Rectal smooth muscle tissue (tissue), 1 donor: Measurements from ENCODE around the gene DLX1.

ENCODE experiments used
- H3K27ac ChIP-seq: one replicate; pipeline ENCODE4 v1.7.0; 2013; ENCODE audit warnings: low read depth, low read length, inconsistent platforms
- H3K27me3 ChIP-seq: one replicate; pipeline ENCODE4 v1.7.0; 2013; ENCODE audit warnings: low read length; ENCODE audit not compliant: control insufficient read depth, insufficient read depth
- H3K36me3 ChIP-seq: one replicate; pipeline ENCODE4 v1.7.0; 2013; ENCODE audit warnings: low read length; ENCODE audit not compliant: control insufficient read depth, insufficient read depth
- H3K4me1 ChIP-seq: one replicate; pipeline ENCODE4 v1.7.0; 2013; ENCODE audit warnings: low read length; ENCODE audit not compliant: control insufficient read depth, insufficient read depth
- H3K4me3 ChIP-seq: one replicate; pipeline ENCODE4 v1.7.0; 2013; ENCODE audit warnings: low read length
- H3K9ac ChIP-seq: one replicate; pipeline ENCODE4 v1.7.0; 2013; ENCODE audit warnings: low read length

The DLX1 gene

GRCh38 chr2:172085460-172086159, at the start of gene DLX1:
Gene DLX1, plus strand, starts transcription at chr2:172085507. Its CDS starts 171 bp downstream, at chr2:172085678.
- Histone ChIP-seq H3K27me3 (peaks cover 94% of the 10 kb centered on the region), H3K36me3 (no peaks in the 10 kb centered on the region), H3K4me3 (peak within 1 kb of the TSS; percentile 61), H3K27ac (peak within 1 kb of the TSS; percentile 40), H3K9ac (no peak within 1 kb of the TSS), H3K4me1 (no peaks in the 10 kb centered on the region)

DNA sequence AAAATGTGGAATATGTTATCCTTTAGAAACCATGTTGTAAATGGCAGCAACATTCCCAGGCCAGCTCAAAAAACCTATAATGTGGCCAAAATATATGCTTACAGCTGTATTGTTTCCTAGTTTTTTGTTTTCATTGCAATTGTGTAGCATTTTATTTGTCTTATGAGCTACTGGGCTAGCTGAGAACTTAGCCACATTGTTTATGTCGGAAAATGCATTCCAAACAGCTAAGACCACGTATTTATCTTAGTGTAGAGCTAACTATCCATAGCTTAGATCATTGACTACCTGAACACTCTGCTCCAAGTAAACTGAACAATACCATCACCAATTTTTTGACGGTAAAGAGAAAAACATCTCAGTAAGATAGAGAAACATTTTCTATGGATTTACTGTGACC, 47.2 kb upstream of the DLX1 start:
- H3K27ac ChIP-seq, result no peak overlapping the region
- no peaks in the 10 kb centered on the region for H3K4me1 ChIP-seq
- no peak overlapping the region for H3K9ac ChIP-seq
- no peak overlapping the region for H3K4me3 ChIP-seq
- no peaks in the 10 kb centered on the region for H3K27me3 ChIP-seq
- no peaks in the 10 kb centered on the region for H3K36me3 ChIP-seq

- H3K4me1 ChIP-seq, result no peaks in the 10 kb centered on the region
- no peaks in the 10 kb centered on the region for H3K27me3 ChIP-seq
- H3K36me3 ChIP-seq, result no peaks in the 10 kb centered on the region
- no peak overlapping the region for H3K9ac ChIP-seq
- no peak overlapping the region for H3K4me3 ChIP-seq
- no peak overlapping the region for H3K27ac ChIP-seq
Measured at GRCh38 chr2:172038604-172039003, 46.7 kb upstream of the DLX1 start.

DNA sequence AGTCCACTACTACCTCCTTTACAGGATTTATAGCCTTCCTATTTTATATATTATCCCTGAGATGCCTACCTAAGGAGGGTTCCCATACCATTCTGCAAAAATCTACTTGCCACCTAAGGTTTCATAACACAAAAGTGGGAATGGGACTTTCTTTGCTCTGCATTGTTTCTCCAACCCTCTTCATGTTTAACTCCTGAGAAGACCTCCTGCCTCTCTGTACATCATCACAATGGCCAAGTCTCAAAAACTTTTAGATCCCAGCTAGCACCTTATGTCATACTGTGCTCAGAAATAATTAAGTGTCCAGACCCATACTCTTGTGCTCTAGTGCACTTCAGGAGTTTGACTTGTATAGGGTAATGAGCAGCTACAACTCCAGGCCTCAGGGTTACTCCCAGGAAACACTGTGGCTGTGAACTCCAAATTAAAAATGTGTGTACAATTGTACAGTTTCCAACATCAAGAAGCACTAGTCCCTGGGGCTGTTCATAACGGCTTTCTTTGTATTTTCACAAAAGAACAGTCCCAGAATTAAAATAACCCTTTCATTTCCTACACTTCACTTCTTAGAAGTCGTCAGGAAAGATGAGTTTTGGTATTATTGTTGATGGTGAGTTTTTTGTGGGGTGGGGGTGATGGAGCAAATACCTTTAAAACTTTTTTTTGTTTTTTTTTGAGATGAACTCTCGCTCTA, 46.1 kb upstream of the DLX1 start:
- Histone ChIP-seq H3K27me3 (no peaks in the 10 kb centered on the region), H3K4me1 (no peaks in the 10 kb centered on the region), H3K36me3 (no peaks in the 10 kb centered on the region), H3K4me3 (no peak overlapping the region), H3K9ac (no peak overlapping the region), H3K27ac (no peak overlapping the region)

DNA sequence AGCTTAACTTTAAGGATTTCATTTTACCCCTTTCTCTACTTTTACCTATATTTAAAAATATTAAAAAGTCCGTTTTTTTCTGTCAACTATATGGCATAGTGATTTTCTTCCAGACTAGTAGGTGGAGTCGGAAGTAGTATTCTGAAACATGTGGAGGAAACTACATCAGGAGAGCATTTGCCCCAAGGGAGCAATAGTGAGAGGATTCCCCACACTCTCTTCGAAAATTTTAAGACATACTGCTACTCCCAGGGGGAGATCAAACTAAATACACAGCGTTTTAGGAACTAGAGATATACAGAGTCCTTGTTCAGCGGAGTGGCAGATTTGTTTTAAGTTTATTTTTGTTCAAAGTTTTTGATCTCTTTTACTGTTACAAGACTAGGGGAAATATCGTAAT, 45.0 kb upstream of the DLX1 start:
- Histone ChIP-seq H3K27me3 (no peaks in the 10 kb centered on the region), H3K4me1 (no peaks in the 10 kb centered on the region), H3K9ac (no peak overlapping the region), H3K36me3 (no peaks in the 10 kb centered on the region), H3K27ac (no peak overlapping the region), H3K4me3 (no peak overlapping the region)

DNA sequence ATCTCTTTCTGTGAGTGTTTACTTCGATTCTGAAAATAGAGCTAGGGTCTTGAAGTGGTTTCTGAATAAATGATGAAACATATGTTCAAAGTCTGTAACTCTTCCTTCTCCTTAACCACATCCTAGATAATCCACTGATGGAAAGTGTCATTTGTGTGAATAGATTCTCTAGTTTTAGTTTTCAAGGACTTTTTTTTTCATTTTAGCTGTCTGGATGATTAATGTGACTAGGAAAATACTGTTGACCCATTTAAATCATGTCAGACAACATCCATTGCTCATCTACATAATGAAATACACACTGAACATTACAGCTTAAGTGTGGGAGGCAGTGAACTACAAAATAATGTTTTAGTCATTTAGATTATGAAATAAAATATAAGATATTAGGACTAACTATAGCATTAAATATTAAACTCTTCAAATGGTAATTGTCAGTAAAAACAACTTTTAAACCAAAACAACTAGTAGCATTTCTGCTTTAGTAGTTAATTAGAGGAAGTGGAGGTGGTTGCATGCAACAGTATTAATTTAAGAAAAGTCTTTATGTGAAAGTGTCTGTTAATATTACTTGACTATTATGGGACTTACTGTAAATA, 39.1 kb upstream of the DLX1 start:
- H3K4me1 ChIP-seq, result no peaks in the 10 kb centered on the region
- no peak overlapping the region for H3K27ac ChIP-seq
- no peak overlapping the region for H3K9ac ChIP-seq
- no peaks in the 10 kb centered on the region for H3K27me3 ChIP-seq
- H3K4me3 ChIP-seq, result no peak overlapping the region
- H3K36me3 ChIP-seq, result no peaks in the 10 kb centered on the region

GRCh38 chr2:172046866-172047565, 38.3 kb upstream of the DLX1 start:
- no peaks in the 10 kb centered on the region for H3K27me3 ChIP-seq
- no peak overlapping the region for H3K9ac ChIP-seq
- H3K4me3 ChIP-seq, result no peak overlapping the region
- no peak overlapping the region for H3K27ac ChIP-seq
- H3K4me1 ChIP-seq, result no peaks in the 10 kb centered on the region
- H3K36me3 ChIP-seq, result no peaks in the 10 kb centered on the region

DNA sequence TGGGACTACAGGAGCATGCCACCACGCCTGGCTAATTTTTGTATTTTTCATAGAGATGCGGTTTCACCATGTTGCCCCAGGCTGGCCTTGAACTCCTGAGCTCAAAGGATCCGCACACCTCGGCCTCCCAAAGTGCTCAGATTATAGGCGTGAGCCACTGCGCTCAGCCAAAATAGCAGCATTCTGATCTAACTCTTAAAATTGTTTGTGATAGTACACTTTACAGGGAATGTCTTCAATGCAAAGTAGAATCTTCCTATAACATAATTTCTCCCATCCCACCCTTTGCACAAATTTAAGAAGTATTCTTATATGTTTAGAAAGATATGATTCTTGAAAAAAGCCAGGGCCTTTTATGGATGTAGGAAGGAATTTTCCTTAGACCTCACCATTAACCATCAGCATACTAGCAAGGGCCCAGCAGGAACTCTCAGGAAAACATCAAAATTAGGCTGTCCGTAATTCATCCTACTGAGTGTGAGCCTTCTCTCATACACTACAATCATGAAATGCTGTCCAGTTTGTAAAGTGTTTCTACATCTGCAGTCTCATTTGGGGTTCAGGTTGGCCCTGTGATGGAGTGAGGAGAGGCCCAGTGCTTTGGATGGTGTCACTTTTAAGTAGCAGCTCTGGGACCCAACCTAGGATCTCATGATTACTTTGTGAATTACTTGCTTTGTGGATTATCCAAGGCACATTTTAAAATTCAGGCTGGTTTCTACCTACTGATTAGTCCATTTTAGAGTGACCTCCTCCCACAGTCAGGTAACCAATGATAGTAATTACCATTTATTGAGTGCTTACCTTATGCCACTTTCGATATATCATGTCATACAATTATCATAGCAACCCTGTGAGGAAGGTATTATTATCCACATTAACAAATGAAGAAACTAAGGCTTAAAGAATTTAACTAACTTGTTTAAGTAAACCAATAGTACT, 37.5 kb upstream of the DLX1 start:
- Histone ChIP-seq H3K4me1 (no peaks in the 10 kb centered on the region), H3K36me3 (no peaks in the 10 kb centered on the region), H3K27ac (no peak overlapping the region), H3K27me3 (no peaks in the 10 kb centered on the region), H3K4me3 (no peak overlapping the region), H3K9ac (no peak overlapping the region)

DNA sequence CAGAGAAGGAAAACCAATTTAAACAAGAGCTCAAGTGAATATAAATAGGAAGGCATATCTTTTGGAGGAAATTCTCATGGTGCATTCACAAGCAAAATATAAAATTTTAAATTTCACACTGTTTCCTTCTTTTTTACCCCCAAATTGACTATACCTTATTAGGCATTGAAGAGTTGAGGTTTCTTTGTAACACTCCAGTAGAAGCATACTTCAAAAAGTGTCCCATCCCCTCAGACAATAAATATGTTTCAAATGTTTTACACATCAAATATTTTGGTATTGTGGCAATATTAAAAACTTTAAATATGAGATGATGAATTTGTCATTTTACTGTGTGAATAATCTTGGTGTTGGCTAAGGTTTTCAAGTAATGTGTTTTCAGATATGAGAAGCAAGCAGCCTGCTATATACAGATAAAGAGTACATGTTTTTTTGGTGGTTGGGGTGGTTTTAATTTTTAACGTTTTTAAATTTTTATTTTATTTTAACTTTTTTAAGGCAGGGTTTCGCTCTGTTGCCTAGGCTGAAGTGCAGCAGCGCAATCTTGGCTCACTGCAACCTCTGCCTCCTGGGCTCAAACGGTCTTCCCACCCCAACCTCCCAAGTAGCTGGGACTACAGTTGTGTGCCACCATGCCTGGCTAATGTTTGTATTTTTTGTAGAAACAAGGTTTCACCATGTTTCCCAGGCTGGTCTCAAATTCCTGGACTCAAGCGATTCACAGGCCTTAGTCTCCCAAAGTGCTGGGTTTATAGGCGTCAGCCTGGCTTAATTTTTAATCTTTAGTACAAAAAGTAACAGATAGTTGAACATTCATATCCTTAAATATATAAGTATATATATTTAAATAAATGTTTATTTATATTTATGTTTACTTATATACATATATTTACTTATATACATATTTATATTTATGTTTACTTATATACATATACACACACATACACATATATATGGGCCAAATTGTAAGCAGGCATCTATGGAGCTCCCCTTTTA, 36.5 kb upstream of the DLX1 start:
- Histone ChIP-seq H3K4me3 (no peak overlapping the region), H3K27ac (no peak overlapping the region), H3K36me3 (no peaks in the 10 kb centered on the region), H3K9ac (no peak overlapping the region), H3K4me1 (no peaks in the 10 kb centered on the region), H3K27me3 (no peaks in the 10 kb centered on the region)

- H3K27ac ChIP-seq, result no peak overlapping the region
Measured at GRCh38 chr2:172049567-172050120, 35.7 kb upstream of the DLX1 start.

More at GRCh38 chr2:172049567-172050120, 35.7 kb upstream of the DLX1 start:
- H3K27me3 ChIP-seq, result no peaks in the 10 kb centered on the region
- no peak overlapping the region for H3K9ac ChIP-seq
- H3K4me3 ChIP-seq, result no peak overlapping the region
- no peaks in the 10 kb centered on the region for H3K36me3 ChIP-seq
- no peaks in the 10 kb centered on the region for H3K4me1 ChIP-seq
